Astrocyte (in vitro differentiated cells and primary cell): ENCODE results near the gene DAG1. TPM values are rescaled to one million over a fixed set of nuclear protein-coding genes. Genes with fewer than 3 reads are reported as not detected.
"Not testable (repeated sequence)": the region's sequence is repeated elsewhere in the genome, so short reads cannot be mapped to it uniquely, and the experiment has no call there.

ENCODE experiments used
- DNase-seq: peaks from one replicate; pipeline ENCODE4 v3.0.0-alpha.2; 2010; ENCODE audit warnings: low read depth
- FAIRE-seq: peaks from 2 replicates; lab custom pipeline; 2011; peaks lifted over from hg19 to GRCh38; lab: Jason Lieb, UNC
- H2AFZ ChIP-seq: 2 replicates; pipeline ENCODE4 v1.6.0; 2012; ENCODE audit warnings: low read depth, low read length, inconsistent platforms
- H3K27ac ChIP-seq: 2 replicates; pipeline ENCODE4 v1.5.1; 2011; ENCODE audit warnings: low read depth, low read length, inconsistent platforms
- H3K27me3 ChIP-seq: 2 replicates; pipeline ENCODE4 v1.6.0; 2011; ENCODE audit warnings: low read length, inconsistent platforms; ENCODE audit not compliant: insufficient read depth
- H3K36me3 ChIP-seq: 2 replicates; pipeline ENCODE4 v1.5.1; 2011; ENCODE audit warnings: low read length, inconsistent platforms; ENCODE audit not compliant: insufficient read depth
- H3K4me1 ChIP-seq: 2 replicates; pipeline ENCODE4 v1.5.1; 2011; ENCODE audit warnings: low read length, inconsistent platforms; ENCODE audit not compliant: insufficient read depth
- H3K4me2 ChIP-seq: 2 replicates; pipeline ENCODE4 v1.6.0; 2012; ENCODE audit warnings: low read length, inconsistent platforms
- H3K4me3 ChIP-seq: 2 replicates; pipeline ENCODE4 v1.5.1; 2011; ENCODE audit warnings: low read depth, mild to moderate bottlenecking, low read length, inconsistent platforms; ENCODE audit not compliant: insufficient read depth
- H3K79me2 ChIP-seq: 2 replicates; pipeline ENCODE4 v1.6.0; 2012; ENCODE audit warnings: mild to moderate bottlenecking, low read length, inconsistent platforms; ENCODE audit not compliant: insufficient read depth
- H3K9ac ChIP-seq: 2 replicates; pipeline ENCODE4 v1.6.0; 2012; ENCODE audit warnings: mild to moderate bottlenecking, low read length, inconsistent platforms
- H3K9me3 ChIP-seq: 2 replicates; pipeline ENCODE4 v1.5.1; 2012; ENCODE audit warnings: low read depth, mild to moderate bottlenecking, low read length, inconsistent platforms; ENCODE audit not compliant: insufficient read depth
- H4K20me1 ChIP-seq: 2 replicates; pipeline ENCODE4 v1.6.0; 2012; ENCODE audit warnings: low read length, inconsistent platforms; ENCODE audit not compliant: insufficient read depth
- H3K27ac Mint-ChIP-seq: one replicate; pipeline ENCODE4 v1.8.0; 2021; ENCODE audit warnings: mild to moderate bottlenecking, mixed read lengths; ENCODE audit not compliant: unreplicated experiment
- H3K27me3 Mint-ChIP-seq: one replicate; pipeline ENCODE4 v1.8.0; 2021; ENCODE audit warnings: low read depth, mixed read lengths; ENCODE audit not compliant: unreplicated experiment
- H3K36me3 Mint-ChIP-seq: one replicate; pipeline ENCODE4 v1.8.0; 2021; ENCODE audit warnings: low read depth, mixed read lengths; ENCODE audit not compliant: unreplicated experiment
- H3K4me1 Mint-ChIP-seq: one replicate; pipeline ENCODE4 v1.8.0; 2021; ENCODE audit warnings: low read depth, mixed read lengths; ENCODE audit not compliant: unreplicated experiment
- H3K4me3 Mint-ChIP-seq: one replicate; pipeline ENCODE4 v1.8.0; 2021; ENCODE audit warnings: mild to moderate bottlenecking, moderate library complexity, mixed read lengths; ENCODE audit not compliant: unreplicated experiment
- H3K9me3 Mint-ChIP-seq: one replicate; pipeline ENCODE4 v1.8.0; 2021; ENCODE audit warnings: mild to moderate bottlenecking, mixed read lengths; ENCODE audit not compliant: unreplicated experiment
- CTCF ChIP-seq: IDR thresholded peaks from 2 replicates; pipeline ENCODE4 v1.5.1; 2011; ENCODE audit warnings: low read depth, mild to moderate bottlenecking, inconsistent platforms, low read length, moderate library complexity; ENCODE audit not compliant: insufficient read depth
- EZH2 ChIP-seq: IDR thresholded peaks from 2 replicates; pipeline ENCODE4 v1.6.1; 2012; ENCODE audit warnings: mild to moderate bottlenecking, low read length, inconsistent platforms; ENCODE audit not compliant: insufficient read depth
- total RNA-seq: library from RNA; stranded (reverse); gene quantifications from 2 replicates; pipeline ENCODE4 v1.2.1, GENCODE V29; 2021

The DAG1 gene
- total RNA-seq, 1 donor from 2014 or later, result 84.3 TPM

GRCh38 chr3:49492969-49493368, 22.9 kb downstream of the DAG1 start:
- no peaks in the 10 kb centered on the region for H3K9me3 Mint-ChIP-seq
- peaks cover 3% of the 10 kb centered on the region for H3K36me3 Mint-ChIP-seq
- H3K79me2 ChIP-seq, result no peaks in the 10 kb centered on the region
- H3K27ac ChIP-seq, result no peak overlapping the region
- H3K27ac Mint-ChIP-seq, result no peak overlapping the region
- H3K9ac ChIP-seq, result no peak overlapping the region
- peaks cover 9% of the 10 kb centered on the region for H3K4me1 ChIP-seq
- no peak overlapping the region for H3K4me3 ChIP-seq
- H2AFZ ChIP-seq, result no peak overlapping the region
- H4K20me1 ChIP-seq, result peaks cover 10% of the 10 kb centered on the region
- no peak for FAIRE-seq
- no peak overlapping the region for H3K4me2 ChIP-seq
- no peak for TF ChIP-seq EZH2
- TF ChIP-seq CTCF, result no peak
- no peaks in the 10 kb centered on the region for H3K27me3 Mint-ChIP-seq
- DNase-seq, result peak; percentile 25
- peaks cover 8% of the 10 kb centered on the region for H3K4me1 Mint-ChIP-seq
- no peaks in the 10 kb centered on the region for H3K27me3 ChIP-seq
- no peaks in the 10 kb centered on the region for H3K9me3 ChIP-seq
- H3K36me3 ChIP-seq, result no peaks in the 10 kb centered on the region
- H3K4me3 Mint-ChIP-seq, result no peak overlapping the region

DNA sequence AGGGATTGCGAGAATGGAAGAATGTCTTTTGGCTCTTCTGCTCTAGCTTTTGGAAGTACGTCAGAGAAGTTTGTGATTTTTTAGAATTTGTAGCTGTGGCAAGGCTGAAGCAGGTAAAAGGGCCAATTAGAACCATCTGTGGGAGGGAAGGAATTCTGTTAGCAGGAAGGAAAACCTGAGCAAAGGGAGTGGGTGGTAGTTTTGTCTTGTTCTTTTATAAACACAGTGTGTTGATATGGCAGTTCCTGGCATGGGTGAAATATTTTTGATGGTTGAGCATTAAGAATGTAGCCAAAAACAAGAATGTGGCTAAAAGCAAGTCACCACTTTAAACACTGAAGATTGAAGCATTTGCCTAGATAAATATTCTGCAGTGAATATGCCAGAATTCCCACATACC, 23.8 kb downstream of the DAG1 start:
- H3K4me1 ChIP-seq, result peaks cover 9% of the 10 kb centered on the region
- DNase-seq, result peak; percentile 89
- no peaks in the 10 kb centered on the region for H3K36me3 ChIP-seq
- H3K27me3 ChIP-seq, result no peaks in the 10 kb centered on the region
- H3K9me3 Mint-ChIP-seq, result no peaks in the 10 kb centered on the region
- H3K36me3 Mint-ChIP-seq, result peaks cover 2% of the 10 kb centered on the region
- no peaks in the 10 kb centered on the region for H3K79me2 ChIP-seq
- H3K4me3 ChIP-seq, result no peak overlapping the region
- no peak for FAIRE-seq
- H3K9me3 ChIP-seq, result no peaks in the 10 kb centered on the region
- H3K27me3 Mint-ChIP-seq, result no peaks in the 10 kb centered on the region
- no peak overlapping the region for H3K27ac Mint-ChIP-seq
- H4K20me1 ChIP-seq, result peaks cover 10% of the 10 kb centered on the region
- no peak for TF ChIP-seq EZH2
- no peak for TF ChIP-seq CTCF
- peaks cover 8% of the 10 kb centered on the region for H3K4me1 Mint-ChIP-seq
- H3K4me2 ChIP-seq, result peak overlapping the region; percentile 8
- H3K4me3 Mint-ChIP-seq, result no peak overlapping the region
- H3K9ac ChIP-seq, result peak overlapping the region; percentile 8
- H3K27ac ChIP-seq, result no peak overlapping the region
- H2AFZ ChIP-seq, result no peak overlapping the region

DNA sequence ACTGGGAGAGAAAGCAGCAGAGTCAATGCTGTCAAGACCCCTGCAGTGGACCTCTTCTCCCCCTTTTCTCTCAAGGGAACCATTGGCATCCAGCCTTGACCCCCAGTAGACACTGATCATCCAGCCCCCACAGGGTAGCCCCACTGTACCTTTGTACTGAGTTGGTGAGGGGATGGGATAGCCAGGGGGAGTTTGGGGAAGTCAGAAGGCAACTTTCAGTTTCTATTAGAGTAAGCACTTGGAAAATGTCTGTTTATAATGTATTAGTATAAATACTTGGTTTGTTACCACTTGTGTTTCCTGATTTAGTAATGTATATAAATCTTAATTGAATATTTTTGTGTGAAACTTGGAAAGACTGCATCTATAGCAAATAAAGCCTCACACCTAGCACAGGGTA, 25.0 kb downstream of the DAG1 start:
- no peak for DNase-seq
- TF ChIP-seq EZH2 (no peak), CTCF (no peak)
- Histone ChIP-seq H3K9ac (no peak overlapping the region), H3K27me3 (no peaks in the 10 kb centered on the region), H3K4me1 (peaks cover 9% of the 10 kb centered on the region), H3K79me2 (no peaks in the 10 kb centered on the region), H4K20me1 (peaks cover 10% of the 10 kb centered on the region), H3K4me2 (no peak overlapping the region), H3K36me3 (no peaks in the 10 kb centered on the region), H3K27ac (no peak overlapping the region), H2AFZ (no peak overlapping the region), H3K9me3 (no peaks in the 10 kb centered on the region), H3K4me3 (no peak overlapping the region)
- no peak overlapping the region for H3K4me3 Mint-ChIP-seq
- no peak for FAIRE-seq
- H3K9me3 Mint-ChIP-seq, result no peaks in the 10 kb centered on the region
- peaks cover 2% of the 10 kb centered on the region for H3K36me3 Mint-ChIP-seq
- H3K4me1 Mint-ChIP-seq, result peaks cover 8% of the 10 kb centered on the region
- H3K27me3 Mint-ChIP-seq, result no peaks in the 10 kb centered on the region
- H3K27ac Mint-ChIP-seq, result no peak overlapping the region

GRCh38 chr3:49496845-49497244, 26.8 kb downstream of the DAG1 start:
- not testable (repeated sequence) for H2AFZ ChIP-seq, H3K79me2 ChIP-seq, H3K27me3 ChIP-seq, H3K36me3 Mint-ChIP-seq, H3K9ac ChIP-seq, H3K9me3 Mint-ChIP-seq, H3K4me3 ChIP-seq, H3K9me3 ChIP-seq, H3K4me2 ChIP-seq, H3K36me3 ChIP-seq, DNase-seq, H3K27ac ChIP-seq, FAIRE-seq, H3K4me3 Mint-ChIP-seq, H3K27me3 Mint-ChIP-seq
- Histone ChIP-seq H3K4me1 (peaks cover 20% of the 10 kb centered on the region), H4K20me1 (peaks cover 10% of the 10 kb centered on the region)
- peaks cover 18% of the 10 kb centered on the region for H3K4me1 Mint-ChIP-seq
- peak overlapping the region; percentile 66 for H3K27ac Mint-ChIP-seq
